GM12878 (cell line): ENCODE results near the gene ZKSCAN2. TPM values are rescaled to one million over a fixed set of nuclear protein-coding genes. Genes with fewer than 3 reads are reported as not detected.

Experiments
- ATAC-seq: fragments of 200-7000 bp; cut with Tn5 transposase; 3 replicates; pipeline ENCODE4 v1.9.1; 2020; ENCODE audit warnings: mild to moderate bottlenecking, moderate library complexity
- BruUV-seq: library from RNA; stranded (reverse); fragments of 400-500 nt; replicated peaks from 2 replicates; lab custom pipeline; 2021; lab: Mats Ljungman, UMichigan
- CTCF ChIA-PET: fragments of 300-600 bp; sonication (Branson Sonifier 250); formaldehyde crosslinking; extraction: SDS; loops from one replicate; lab custom pipeline; 2021; ENCODE audit warnings: inconsistent platforms; lab: Yijun Ruan, JAX
- POLR2A ChIA-PET: fragments of 350-600 bp; formaldehyde crosslinking; extraction: SDS; loops from one replicate; lab custom pipeline; 2021; ENCODE audit warnings: inconsistent platforms; lab: Charles Lee
- RAD21 ChIA-PET: fragments of 300-600 bp; sonication (Branson Sonifier 250); formaldehyde crosslinking; loops from one replicate; lab custom pipeline; 2023; ENCODE audit warnings: antibody characterized with exemption; ENCODE audit not compliant: unreplicated experiment; lab: Charles Lee
- SMC1A ChIA-PET: fragments of 300-600 bp; sonication (Branson Sonifier 250); formaldehyde crosslinking; loops from one replicate; lab custom pipeline; 2023; ENCODE audit not compliant: unreplicated experiment, uncharacterized antibody; lab: Charles Lee
- DNase-seq: peaks from one replicate; pipeline ENCODE4 v3.0.0-alpha.2; 2011; ENCODE audit warnings: low read depth, low spot score
- FAIRE-seq: peaks from 3 replicates; lab custom pipeline; 2011; peaks lifted over from hg19 to GRCh38; lab: Jason Lieb, UNC
- H2AFZ ChIP-seq: 2 replicates; pipeline ENCODE4 v1.6.0; 2011; ENCODE audit warnings: low read depth, low read length, control low read depth; ENCODE audit not compliant: control insufficient read depth
- H3K27ac ChIP-seq: 2 replicates; pipeline ENCODE4 v1.5.1; 2011; ENCODE audit warnings: control low read depth; ENCODE audit not compliant: control insufficient read depth, insufficient read depth
- H3K27me3 ChIP-seq, 2 experiments: replicated peaks in 1 of 2; 2 replicates each; pipeline versions ENCODE4 v1.6.0 to v1.6.1; 2011; ENCODE audit warnings: low read length in 1 of 2; ENCODE audit not compliant: control insufficient read depth in 2 of 2, insufficient read depth in 2 of 2
- H3K36me3 ChIP-seq, 2 experiments: 2 replicates each; pipeline ENCODE4 v1.5.1; 2011; ENCODE audit warnings: low read length in 1 of 2; ENCODE audit not compliant: control insufficient read depth in 2 of 2, insufficient read depth in 2 of 2
- H3K4me1 ChIP-seq: 2 replicates; pipeline ENCODE4 v1.6.1; 2011; ENCODE audit warnings: mild to moderate bottlenecking, low read length, moderate library complexity, mixed read lengths; ENCODE audit not compliant: control insufficient read depth, insufficient read depth
- H3K4me2 ChIP-seq: 2 replicates; pipeline ENCODE4 v1.6.0; 2011; ENCODE audit warnings: control low read depth; ENCODE audit not compliant: control insufficient read depth, insufficient read depth
- H3K4me3 ChIP-seq: fragments of 200-600 bp; sonication (generic); 2 replicates; pipeline ENCODE4 v1.5.1; 2016
- H3K79me2 ChIP-seq: 2 replicates; pipeline ENCODE4 v1.6.0; 2011; ENCODE audit warnings: low read length; ENCODE audit not compliant: control insufficient read depth, insufficient read depth
- H3K9ac ChIP-seq: 2 replicates; pipeline ENCODE4 v1.8.0; 2011; ENCODE audit warnings: low read length, control low read depth, mixed read lengths; ENCODE audit not compliant: control insufficient read depth, insufficient read depth
- H3K9me3 ChIP-seq: replicated peaks from 3 replicates; pipeline ENCODE4 v1.5.1; 2011; ENCODE audit warnings: mild to moderate bottlenecking, low read length; ENCODE audit not compliant: control insufficient read depth, insufficient read depth
- H4K20me1 ChIP-seq: 2 replicates; pipeline ENCODE4 v1.6.0; 2011; ENCODE audit not compliant: control insufficient read depth, insufficient read depth
- BMI1 ChIP-seq: fragments of 450-650 bp; IDR thresholded peaks from 2 replicates; pipeline ENCODE4 v1.6.1; 2016; ENCODE audit warnings: mild to moderate bottlenecking, moderate library complexity, borderline replicate concordance
- FOXK2 ChIP-seq: fragments of 450-650 bp; IDR thresholded peaks from 2 replicates; pipeline ENCODE4 v1.6.1; 2017; ENCODE audit warnings: mild to moderate bottlenecking, moderate library complexity
- HCFC1 ChIP-seq: fragments of 150-350 bp; IDR thresholded peaks from 2 replicates; pipeline ENCODE4 v1.6.1; 2014; ENCODE audit warnings: low read length
- PML ChIP-seq: IDR thresholded peaks from 2 replicates; pipeline ENCODE4 v1.6.1; 2012; ENCODE audit warnings: low read length, inconsistent platforms
- RCOR1 ChIP-seq: conservative IDR thresholded peaks from 2 replicates; pipeline ENCODE4 v1.6.1; 2012; ENCODE audit warnings: low read depth, low read length, improper control_type of control experiment
- RUNX3 ChIP-seq: IDR thresholded peaks from 2 replicates; pipeline ENCODE4 v1.6.1; 2012; ENCODE audit warnings: low read length, inconsistent platforms
- SIN3A ChIP-seq: IDR thresholded peaks from 2 replicates; pipeline ENCODE4 v1.6.1; 2012; ENCODE audit warnings: low read depth, low read length, improper control_type of control experiment
- SUZ12 ChIP-seq: fragments of 200-600 bp; sonication (generic); IDR thresholded peaks from one replicate; pipeline ENCODE4 v1.6.1; 2018; ENCODE audit warnings: antibody characterized with exemption, mild to moderate bottlenecking; ENCODE audit not compliant: unreplicated experiment
- TBL1XR1 ChIP-seq: IDR thresholded peaks from 2 replicates; pipeline ENCODE4 v1.6.1; 2012; ENCODE audit warnings: low read depth, low read length, improper control_type of control experiment
- TCF7 ChIP-seq: IDR thresholded peaks from 2 replicates; pipeline ENCODE4 v1.6.1; 2014; ENCODE audit warnings: antibody characterized with exemption, borderline replicate concordance
- WGBS: methylation state at CpG from one replicate; pipeline ENCODE4 v1.1.6; 2016; ENCODE audit warnings: low lambda C conversion rate; ENCODE audit not compliant: insufficient replicate concordance, insufficient coverage; ENCODE audit errors: missing lambda C conversion rate; 5-methylcytosine and 5-hydroxymethylcytosine counted together
- in situ Hi-C: fragments of 300-500 bp; cut with MboI; formaldehyde crosslinking; loops from 9 replicates; pipeline ENCODE4 v1.14.3; 2018; ENCODE audit warnings: mixed read lengths
- intact Hi-C: fragments of 100-400 bp; cut with micrococcal nuclease; formaldehyde crosslinking; loops from one replicate; pipeline ENCODE4 v1.14.2; 2022; ENCODE audit not compliant: unreplicated experiment
- polyA plus RNA-seq, 11 experiments: library from polyadenylated mRNA; depleted of rRNA in 4 of 11; unstranded in 6 of 11; stranded (reverse) in 5 of 11; fragments of >200 nt; fragmentation: Nextera tagmentation in 4 of 11; fragmentation: Illumina TruSeq in 1 of 11; extraction: Ambion mirVana in 4 of 11; extraction: Trizol in 1 of 11; gene quantifications; 1 replicate in 1 of 11; 2 replicates in 10 of 11; pipeline versions ENCODE4 v1.2.1 to v1.2.3, GENCODE V29; 2011 to 2016; ENCODE audit warnings: inconsistent platforms in 2 of 11, missing spikeins in 2 of 11, low read depth in 1 of 11
- total RNA-seq, 4 experiments: library from RNA; depleted of rRNA in 3 of 4; stranded (reverse); fragments of >200 nt in 3 of 4; fragmentation: Illumina TruSeq in 1 of 4; extraction: Trizol in 1 of 4; gene quantifications; 2 replicates each; pipeline versions ENCODE4 v1.2.1 to v1.2.3, GENCODE V29; 2013 to 2021
- TF ChIP-seq, protein P1 (sequence below): fragments of 450-650 bp; IDR thresholded peaks from 2 replicates; pipeline ENCODE4 v1.6.1; 2018; ENCODE audit warnings: borderline replicate concordance, mild to moderate bottlenecking; ENCODE audit not compliant: partially characterized antibody
- TF ChIP-seq, protein P2 (sequence below): fragments of 450-650 bp; IDR thresholded peaks from 2 replicates; pipeline ENCODE4 v1.6.1; 2017; ENCODE audit warnings: low read depth, mild to moderate bottlenecking, moderate library complexity
- TF ChIP-seq, protein P3 (sequence below): fragments of 450-650 bp; formaldehyde crosslinking; IDR thresholded peaks from 2 replicates; pipeline ENCODE4 v1.5.0; 2022; ENCODE audit warnings: mild to moderate bottlenecking, missing genetic modification characterization
- TF ChIP-seq, protein P4 (sequence below): fragments of 450-650 bp; IDR thresholded peaks from 2 replicates; pipeline ENCODE4 v1.6.1; 2017; ENCODE audit warnings: borderline replicate concordance
- TF ChIP-seq, protein P5 (sequence below): IDR thresholded peaks from 2 replicates; pipeline ENCODE4 v1.6.1; 2011; ENCODE audit warnings: low read depth, low read length, improper control_type of control experiment, borderline replicate concordance

The ZKSCAN2 gene
- total and polyA plus RNA-seq, 10 of the 15 experiments (the other 5 are each of a cell fraction or from before 2014, with no cell fraction given): 0.75 to 6.6 (median 2.9) TPM

DNA sequence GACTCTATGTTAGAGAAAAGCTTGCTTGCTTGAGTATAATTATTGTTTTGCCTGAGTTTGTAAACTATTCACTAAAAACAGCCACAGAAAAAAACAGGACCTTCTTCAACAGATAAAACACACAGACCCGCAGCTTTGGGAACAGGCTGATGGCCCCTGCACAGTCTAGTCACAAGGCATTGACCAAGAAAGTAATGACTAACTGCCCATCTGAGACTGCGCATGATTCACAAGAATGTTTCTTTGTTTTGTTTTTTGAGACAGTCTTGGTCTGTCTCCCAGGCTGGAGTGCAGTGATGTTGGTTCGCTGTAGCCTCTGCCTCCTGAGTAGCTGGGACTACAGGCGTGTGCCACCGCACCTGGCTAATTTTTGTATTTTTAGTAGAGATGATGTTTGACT is 2.8 kb upstream of the ZKSCAN2 start:
- Histone ChIP-seq H3K36me3 (peaks cover 0 to 3% of the 10 kb centered on the region in 2 experiments; a peak in 1 of 4 replicates), H2AFZ (no peak overlapping the region), H3K27me3 (no peaks in the 10 kb centered on the region), H3K79me2 (peaks cover 46% of the 10 kb centered on the region), H4K20me1 (no peaks in the 10 kb centered on the region; the same call in 1 of the 2 replicates), H3K4me1 (no peaks in the 10 kb centered on the region; the same call in 1 of the 2 replicates), H3K4me2 (no peak overlapping the region), H3K9me3 (no peaks in the 10 kb centered on the region), H3K4me3 (no peak overlapping the region), H3K9ac (no peak overlapping the region), H3K27ac (no peak overlapping the region)
- FAIRE-seq (no peak), DNase-seq (no peak), ATAC-seq (no peak)
- ChIA-PET RAD21 (interaction anchor here (1.4 kb wide), 1 partner anchor 35 kb away, joined by 3 read pairs; no protein-coding TSS in a partner anchor), POLR2A (no interaction called here), CTCF (interaction anchor here (1.4 to 2.4 kb wide), 2 partner anchors 16 to 28 kb away, joined by 3 to 14 read pairs; no protein-coding TSS in a partner anchor), SMC1A (interaction anchor here (0.5 to 0.9 kb wide), 3 partner anchors 28 to 578 kb away, joined by 3 to 4 read pairs (median 3); no protein-coding TSS in a partner anchor)
- intact Hi-C loops: no loop called here
- in situ Hi-C loops: no loop called here
- BruUV-seq: no TSS peak
- WGBS: 87% methylated on average over 5 of the region's 5 CpGs
- no peak for TF ChIP-seq BMI1
- TF ChIP-seq RCOR1: no peak
- TF ChIP-seq, protein P1, sequence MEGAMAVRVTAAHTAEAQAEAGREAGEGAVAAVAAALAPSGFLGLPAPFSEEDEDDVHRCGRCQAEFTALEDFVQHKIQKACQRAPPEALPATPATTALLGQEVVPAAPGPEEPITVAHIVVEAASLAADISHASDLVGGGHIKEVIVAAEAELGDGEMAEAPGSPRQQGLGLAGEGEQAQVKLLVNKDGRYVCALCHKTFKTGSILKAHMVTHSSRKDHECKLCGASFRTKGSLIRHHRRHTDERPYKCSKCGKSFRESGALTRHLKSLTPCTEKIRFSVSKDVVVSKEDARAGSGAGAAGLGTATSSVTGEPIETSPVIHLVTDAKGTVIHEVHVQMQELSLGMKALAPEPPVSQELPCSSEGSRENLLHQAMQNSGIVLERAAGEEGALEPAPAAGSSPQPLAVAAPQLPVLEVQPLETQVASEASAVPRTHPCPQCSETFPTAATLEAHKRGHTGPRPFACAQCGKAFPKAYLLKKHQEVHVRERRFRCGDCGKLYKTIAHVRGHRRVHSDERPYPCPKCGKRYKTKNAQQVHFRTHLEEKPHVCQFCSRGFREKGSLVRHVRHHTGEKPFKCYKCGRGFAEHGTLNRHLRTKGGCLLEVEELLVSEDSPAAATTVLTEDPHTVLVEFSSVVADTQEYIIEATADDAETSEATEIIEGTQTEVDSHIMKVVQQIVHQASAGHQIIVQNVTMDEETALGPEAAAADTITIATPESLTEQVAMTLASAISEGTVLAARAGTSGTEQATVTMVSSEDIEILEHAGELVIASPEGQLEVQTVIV: no peak
- TF ChIP-seq, protein P2, sequence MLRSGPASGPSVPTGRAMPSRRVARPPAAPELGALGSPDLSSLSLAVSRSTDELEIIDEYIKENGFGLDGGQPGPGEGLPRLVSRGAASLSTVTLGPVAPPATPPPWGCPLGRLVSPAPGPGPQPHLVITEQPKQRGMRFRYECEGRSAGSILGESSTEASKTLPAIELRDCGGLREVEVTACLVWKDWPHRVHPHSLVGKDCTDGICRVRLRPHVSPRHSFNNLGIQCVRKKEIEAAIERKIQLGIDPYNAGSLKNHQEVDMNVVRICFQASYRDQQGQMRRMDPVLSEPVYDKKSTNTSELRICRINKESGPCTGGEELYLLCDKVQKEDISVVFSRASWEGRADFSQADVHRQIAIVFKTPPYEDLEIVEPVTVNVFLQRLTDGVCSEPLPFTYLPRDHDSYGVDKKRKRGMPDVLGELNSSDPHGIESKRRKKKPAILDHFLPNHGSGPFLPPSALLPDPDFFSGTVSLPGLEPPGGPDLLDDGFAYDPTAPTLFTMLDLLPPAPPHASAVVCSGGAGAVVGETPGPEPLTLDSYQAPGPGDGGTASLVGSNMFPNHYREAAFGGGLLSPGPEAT: no peak
- no peak for TF ChIP-seq HCFC1
- TF ChIP-seq TCF7: no peak
- TF ChIP-seq SIN3A: no peak
- TF ChIP-seq, protein P3, sequence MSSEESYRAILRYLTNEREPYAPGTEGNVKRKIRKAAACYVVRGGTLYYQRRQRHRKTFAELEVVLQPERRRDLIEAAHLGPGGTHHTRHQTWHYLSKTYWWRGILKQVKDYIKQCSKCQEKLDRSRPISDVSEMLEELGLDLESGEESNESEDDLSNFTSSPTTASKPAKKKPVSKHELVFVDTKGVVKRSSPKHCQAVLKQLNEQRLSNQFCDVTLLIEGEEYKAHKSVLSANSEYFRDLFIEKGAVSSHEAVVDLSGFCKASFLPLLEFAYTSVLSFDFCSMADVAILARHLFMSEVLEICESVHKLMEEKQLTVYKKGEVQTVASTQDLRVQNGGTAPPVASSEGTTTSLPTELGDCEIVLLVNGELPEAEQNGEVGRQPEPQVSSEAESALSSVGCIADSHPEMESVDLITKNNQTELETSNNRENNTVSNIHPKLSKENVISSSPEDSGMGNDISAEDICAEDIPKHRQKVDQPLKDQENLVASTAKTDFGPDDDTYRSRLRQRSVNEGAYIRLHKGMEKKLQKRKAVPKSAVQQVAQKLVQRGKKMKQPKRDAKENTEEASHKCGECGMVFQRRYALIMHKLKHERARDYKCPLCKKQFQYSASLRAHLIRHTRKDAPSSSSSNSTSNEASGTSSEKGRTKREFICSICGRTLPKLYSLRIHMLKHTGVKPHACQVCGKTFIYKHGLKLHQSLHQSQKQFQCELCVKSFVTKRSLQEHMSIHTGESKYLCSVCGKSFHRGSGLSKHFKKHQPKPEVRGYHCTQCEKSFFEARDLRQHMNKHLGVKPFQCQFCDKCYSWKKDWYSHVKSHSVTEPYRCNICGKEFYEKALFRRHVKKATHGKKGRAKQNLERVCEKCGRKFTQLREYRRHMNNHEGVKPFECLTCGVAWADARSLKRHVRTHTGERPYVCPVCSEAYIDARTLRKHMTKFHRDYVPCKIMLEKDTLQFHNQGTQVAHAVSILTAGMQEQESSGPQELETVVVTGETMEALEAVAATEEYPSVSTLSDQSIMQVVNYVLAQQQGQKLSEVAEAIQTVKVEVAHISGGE (CRISPR knock-in tag): no peak
- no peak for TF ChIP-seq SUZ12
- TF ChIP-seq RUNX3: no peak
- TF ChIP-seq, protein P4, sequence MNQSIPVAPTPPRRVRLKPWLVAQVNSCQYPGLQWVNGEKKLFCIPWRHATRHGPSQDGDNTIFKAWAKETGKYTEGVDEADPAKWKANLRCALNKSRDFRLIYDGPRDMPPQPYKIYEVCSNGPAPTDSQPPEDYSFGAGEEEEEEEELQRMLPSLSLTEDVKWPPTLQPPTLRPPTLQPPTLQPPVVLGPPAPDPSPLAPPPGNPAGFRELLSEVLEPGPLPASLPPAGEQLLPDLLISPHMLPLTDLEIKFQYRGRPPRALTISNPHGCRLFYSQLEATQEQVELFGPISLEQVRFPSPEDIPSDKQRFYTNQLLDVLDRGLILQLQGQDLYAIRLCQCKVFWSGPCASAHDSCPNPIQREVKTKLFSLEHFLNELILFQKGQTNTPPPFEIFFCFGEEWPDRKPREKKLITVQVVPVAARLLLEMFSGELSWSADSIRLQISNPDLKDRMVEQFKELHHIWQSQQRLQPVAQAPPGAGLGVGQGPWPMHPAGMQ: no peak
- no peak for TF ChIP-seq FOXK2
- TF ChIP-seq, protein P5, sequence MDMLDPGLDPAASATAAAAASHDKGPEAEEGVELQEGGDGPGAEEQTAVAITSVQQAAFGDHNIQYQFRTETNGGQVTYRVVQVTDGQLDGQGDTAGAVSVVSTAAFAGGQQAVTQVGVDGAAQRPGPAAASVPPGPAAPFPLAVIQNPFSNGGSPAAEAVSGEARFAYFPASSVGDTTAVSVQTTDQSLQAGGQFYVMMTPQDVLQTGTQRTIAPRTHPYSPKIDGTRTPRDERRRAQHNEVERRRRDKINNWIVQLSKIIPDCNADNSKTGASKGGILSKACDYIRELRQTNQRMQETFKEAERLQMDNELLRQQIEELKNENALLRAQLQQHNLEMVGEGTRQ: no peak
- TF ChIP-seq PML: no peak
- TF ChIP-seq TBL1XR1: no peak
